ENCODE measurements around the gene ELMO1. TPM values are rescaled to one million over a fixed set of nuclear protein-coding genes. Genes with fewer than 3 reads are reported as not detected.

Gene ELMO1
- total RNA-seq, 1 donor from 2014 or later = 127 TPM

DNA sequence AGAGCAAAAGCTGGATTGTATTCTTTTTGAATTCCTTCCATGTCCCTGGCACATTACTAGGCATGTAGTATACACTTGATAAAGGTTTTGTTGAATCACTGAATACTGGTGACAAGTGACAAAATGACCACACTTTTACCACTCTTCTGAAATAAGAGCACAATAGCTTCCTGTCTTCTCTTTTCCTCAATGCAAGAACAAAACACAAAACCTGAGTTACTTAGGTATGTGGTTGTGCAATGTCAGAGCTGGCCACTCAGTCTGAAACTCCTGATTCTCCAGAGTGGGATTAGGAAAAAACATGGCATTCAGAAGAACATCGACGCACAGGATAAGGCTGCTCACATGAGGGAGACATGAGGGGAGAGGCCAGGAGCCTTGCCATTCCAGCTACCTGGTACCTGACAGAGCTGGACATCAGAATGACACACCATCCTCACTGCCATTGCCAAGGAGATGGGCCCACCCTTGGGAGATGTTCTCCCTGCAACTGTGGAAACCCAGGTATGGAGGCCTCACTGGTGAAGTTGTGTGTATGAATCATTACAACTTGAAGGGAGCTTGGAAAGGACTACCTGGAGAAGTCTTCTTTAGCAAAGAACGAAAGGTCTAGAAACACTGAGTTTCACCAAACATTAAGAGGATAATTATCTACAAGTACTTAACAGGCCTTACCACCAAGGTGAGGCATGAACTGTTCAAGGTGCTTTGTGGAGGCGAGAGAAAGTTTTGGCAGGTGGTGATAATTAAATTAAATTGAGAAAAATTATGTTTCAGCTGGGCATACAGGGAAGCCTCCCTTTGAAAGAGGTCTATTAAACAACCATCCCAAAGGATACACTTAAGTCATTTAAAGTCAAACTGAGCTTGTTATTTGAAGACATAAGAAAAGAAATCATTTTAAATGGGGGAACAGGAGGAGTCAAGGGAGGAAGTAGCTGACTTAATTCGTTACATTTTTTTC, 477.8 kb downstream of the ELMO1 start:
- intact Hi-C loops (cut with micrococcal nuclease) = no loop called here

DNA sequence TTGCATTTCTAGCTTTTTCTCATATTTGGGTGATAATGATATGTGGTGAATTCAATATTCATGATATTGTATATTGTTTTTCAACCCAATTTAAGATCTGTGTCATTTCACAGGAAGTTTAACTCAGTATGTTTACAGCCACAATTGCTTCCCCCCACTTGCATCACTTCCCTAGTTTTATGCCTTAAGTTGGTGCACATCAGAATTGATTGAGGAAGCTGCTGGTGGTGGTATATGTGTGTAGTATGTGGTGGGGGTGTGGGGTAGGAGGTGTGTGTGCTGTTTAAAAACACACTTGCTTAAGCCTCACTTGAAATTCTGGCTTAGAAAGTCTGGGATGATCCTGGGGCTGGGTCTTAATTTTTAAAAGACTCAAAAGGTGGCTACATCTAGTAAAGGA, 479.3 kb downstream of the ELMO1 start:
- intact Hi-C loops (cut with micrococcal nuclease) = loop anchor here (1.0 to 10.0 kb wide), 3 partner anchors 8 to 295 kb away; no protein-coding TSS in a partner anchor

- intact Hi-C loops (cut with micrococcal nuclease) = loop anchor here (10.0 kb wide), 1 partner anchor 293 kb away; no protein-coding TSS in a partner anchor
Observed at GRCh38 chr7:36967387-36967786, 481.3 kb downstream of the ELMO1 start.

DNA sequence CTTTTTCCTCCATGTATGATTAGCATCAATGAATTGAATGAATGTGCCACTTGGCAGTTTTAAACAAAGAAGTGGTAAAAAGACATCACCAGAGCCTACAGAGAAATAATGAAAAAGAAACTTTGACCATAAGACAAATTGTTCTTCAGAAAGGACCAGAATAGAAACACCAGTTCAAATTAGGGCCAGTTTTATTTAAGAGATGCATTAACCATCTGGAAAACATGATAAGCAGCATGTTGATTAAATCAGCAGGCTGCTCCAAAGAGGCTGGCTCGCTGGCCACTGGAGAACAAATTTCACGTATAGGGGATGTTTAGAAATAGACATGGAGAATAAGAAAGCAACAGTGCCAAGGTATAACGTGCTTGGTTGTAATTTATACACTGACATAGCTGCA, 482.0 kb downstream of the ELMO1 start:
- intact Hi-C loops (cut with micrococcal nuclease) = loop anchor here (10.0 kb wide), 1 partner anchor 292 kb away; no protein-coding TSS in a partner anchor

DNA sequence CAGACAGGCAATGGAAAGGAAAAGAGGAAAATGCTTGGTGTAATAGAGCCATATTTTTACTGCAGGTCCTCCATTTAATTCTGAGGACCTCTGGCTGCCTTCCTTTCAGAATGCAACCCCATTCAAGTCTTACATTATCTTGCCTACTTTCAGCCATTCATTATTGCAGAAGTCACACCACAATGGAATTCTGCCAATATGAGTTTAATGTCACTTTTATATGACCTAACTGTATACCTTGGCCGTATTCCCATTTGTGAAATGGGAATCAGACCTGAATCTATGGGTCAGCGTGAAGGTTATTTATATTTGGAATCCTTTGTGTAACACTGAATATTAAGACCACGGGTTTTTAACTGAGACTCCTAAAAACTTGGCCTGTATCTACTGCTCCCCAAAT, 482.6 kb downstream of the ELMO1 start:
- intact Hi-C loops (cut with micrococcal nuclease) = loop anchor here (10.0 kb wide), 1 partner anchor 291 kb away; no protein-coding TSS in a partner anchor

GRCh38 chr7:36965625-36966024, 483.0 kb downstream of the ELMO1 start:
- intact Hi-C loops (cut with micrococcal nuclease) = loop anchor here (10.0 kb wide), 1 partner anchor 291 kb away; no protein-coding TSS in a partner anchor

DNA sequence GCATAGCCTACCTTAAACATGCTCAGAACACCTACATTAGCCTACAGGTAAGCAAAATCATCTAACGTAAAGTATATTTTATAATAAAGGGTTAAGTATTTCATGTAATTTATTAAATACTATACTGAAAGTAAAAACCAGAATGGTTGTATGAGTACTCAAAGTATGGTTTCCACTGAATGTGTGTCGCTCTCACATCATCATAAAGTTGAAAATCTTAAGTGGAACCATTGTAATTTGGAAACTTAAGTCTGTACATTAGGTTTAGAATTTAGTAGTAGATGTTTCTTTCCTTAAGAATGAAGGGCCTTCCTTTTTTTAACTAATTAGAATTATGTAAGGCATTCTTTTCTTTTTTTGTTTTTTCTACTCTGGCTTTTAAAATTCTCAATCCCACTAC, 484.4 kb downstream of the ELMO1 start:
- intact Hi-C loops (cut with micrococcal nuclease) = loop anchor here (10.0 kb wide), 1 partner anchor 289 kb away; no protein-coding TSS in a partner anchor

DNA sequence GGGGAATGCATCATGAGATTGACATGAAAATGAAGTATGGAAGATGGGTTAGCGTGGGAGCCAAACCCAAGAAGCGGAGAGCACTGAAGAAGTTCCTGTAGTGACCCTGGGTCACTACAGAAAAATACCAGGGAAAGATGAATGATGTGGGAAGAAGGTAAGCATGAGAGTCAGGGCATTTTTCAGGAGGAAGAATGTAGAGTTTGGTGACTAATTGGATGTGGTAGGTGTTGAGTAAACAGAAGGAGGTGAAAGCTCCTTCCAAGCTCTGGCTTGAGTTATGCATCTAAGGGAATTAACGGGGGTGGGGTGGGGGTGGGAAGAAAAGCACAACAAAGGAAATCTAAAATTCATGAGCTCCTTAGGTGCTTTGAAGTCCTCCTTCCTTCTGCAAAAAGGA, 486.3 kb downstream of the ELMO1 start:
- intact Hi-C loops (cut with micrococcal nuclease) = loop anchor here (10.0 kb wide), 1 partner anchor 288 kb away; no protein-coding TSS in a partner anchor

- intact Hi-C loops (cut with micrococcal nuclease) = loop anchor here (1.0 to 10.0 kb wide), 2 partner anchors 8 to 287 kb away; no protein-coding TSS in a partner anchor
Observed at GRCh38 chr7:36961693-36962092, 487.0 kb downstream of the ELMO1 start.

DNA sequence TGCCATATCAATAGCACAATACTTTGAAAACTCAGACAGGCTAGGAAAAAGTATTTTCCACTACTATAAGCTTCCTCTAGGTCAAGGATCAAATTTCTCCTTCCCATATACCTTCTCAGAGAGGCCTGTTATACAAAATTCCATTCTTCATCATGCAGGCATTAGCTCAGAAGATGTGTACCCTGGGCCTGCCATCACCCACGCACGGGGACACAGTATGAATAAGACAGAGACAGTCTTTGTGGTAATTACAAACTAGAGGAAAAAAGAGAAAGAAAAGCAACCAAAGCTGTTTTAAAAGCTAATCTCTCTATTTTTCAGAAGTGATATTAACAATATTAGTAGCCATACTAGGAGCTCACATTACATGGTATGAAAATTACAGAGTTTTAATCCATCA, 487.6 kb downstream of the ELMO1 start:
- intact Hi-C loops (cut with micrococcal nuclease) = loop anchor here (1.0 to 10.0 kb wide), 2 partner anchors 8 to 286 kb away; no protein-coding TSS in a partner anchor

DNA sequence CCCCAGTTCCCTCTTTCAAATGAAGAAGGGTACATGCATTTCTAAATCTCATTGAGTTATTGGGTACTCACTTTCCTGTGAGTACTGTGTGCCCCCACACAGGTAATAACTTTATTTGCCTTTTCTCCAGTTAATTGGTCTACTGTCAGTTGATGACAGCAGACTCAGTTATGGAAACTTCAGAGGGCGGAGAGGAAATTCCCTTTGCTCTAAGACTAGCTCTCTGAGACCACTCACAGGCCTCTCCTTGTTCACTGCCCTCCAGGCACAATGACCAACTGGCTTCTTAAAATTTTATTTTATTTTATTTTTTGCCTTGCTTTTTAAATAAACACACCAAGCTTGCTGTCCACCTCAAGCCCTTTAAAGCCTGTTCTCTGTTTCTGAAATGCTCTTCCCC, 488.6 kb downstream of the ELMO1 start:
- intact Hi-C loops (cut with micrococcal nuclease) = loop anchor here (10.0 kb wide), 1 partner anchor 285 kb away; no protein-coding TSS in a partner anchor

GRCh38 chr7:36958111-36958733, 490.4 kb downstream of the ELMO1 start:
- intact Hi-C loops (cut with micrococcal nuclease) = loop anchor here (5.0 kb wide), 1 partner anchor 176 kb away; no protein-coding TSS in a partner anchor

DNA sequence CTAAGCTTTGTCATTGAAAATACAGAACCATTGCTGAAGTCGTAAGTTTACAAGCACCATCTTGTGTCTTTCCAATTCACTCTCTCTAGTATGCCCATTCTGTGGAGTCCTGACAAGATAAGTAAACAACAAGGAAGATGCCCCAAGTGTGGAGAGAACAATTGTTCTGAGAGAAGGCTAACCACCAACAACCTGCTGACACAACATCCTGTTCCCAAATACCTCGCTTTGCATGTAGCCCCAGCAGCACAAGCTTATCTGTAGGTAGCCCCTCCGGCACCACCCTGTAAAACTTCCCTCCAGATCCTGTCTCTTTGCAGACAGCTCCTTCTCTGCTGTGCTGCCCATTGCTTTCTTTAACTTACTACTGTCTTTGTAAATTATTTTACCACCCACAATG, 491.0 kb downstream of the ELMO1 start:
- intact Hi-C loops (cut with micrococcal nuclease) = loop anchor here (5.0 kb wide), 1 partner anchor 175 kb away; no protein-coding TSS in a partner anchor

GRCh38 chr7:36956814-36957213, 491.9 kb downstream of the ELMO1 start:
- intact Hi-C loops (cut with micrococcal nuclease) = loop anchor here (5.0 kb wide), 1 partner anchor 175 kb away; no protein-coding TSS in a partner anchor

DNA sequence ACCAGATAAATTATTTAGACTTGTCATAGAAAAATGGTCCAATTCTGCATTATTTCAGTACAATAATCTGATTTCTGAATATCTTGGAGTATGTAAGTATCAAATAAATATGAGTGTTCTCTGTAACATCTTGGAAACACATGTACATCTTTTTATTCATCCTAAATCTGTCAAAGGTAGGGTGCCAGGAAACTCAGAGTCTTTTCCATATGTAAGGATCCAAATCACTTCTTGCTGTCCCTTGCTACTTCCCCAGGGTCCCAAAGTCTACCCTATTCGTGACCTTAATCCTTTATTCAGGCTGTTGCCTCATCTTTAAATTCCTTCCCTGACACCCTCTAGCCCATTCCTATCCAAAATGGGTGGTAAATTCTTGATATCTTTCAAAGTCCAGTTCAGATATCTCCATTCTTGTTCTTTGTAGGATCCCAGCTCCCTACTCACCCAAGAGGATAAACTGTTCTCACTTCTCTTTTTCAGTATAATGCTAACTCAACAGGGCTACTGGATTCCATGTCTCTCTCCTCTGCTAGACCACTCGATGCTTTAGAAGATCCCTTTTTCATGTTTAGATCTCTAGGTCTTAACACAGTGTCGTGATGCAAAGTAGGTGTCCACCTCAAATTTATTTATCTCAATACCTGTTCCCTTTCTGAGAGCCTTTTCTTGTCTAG, 493.1 kb downstream of the ELMO1 start:
- intact Hi-C loops (cut with micrococcal nuclease) = loop anchor here (5.0 kb wide), 1 partner anchor 173 kb away; no protein-coding TSS in a partner anchor

GRCh38 chr7:36951257-36951697, 497.4 kb downstream of the ELMO1 start:
- intact Hi-C loops (cut with micrococcal nuclease) = no loop called here

GRCh38 chr7:36949711-36950600, 498.7 kb downstream of the ELMO1 start:
- intact Hi-C loops (cut with micrococcal nuclease) = no loop called here

- intact Hi-C loops (cut with micrococcal nuclease) = no loop called here
Observed at GRCh38 chr7:36946401-36946739, 502.3 kb downstream of the ELMO1 start.

GRCh38 chr7:36945612-36946400, 502.9 kb downstream of the ELMO1 start:
- intact Hi-C loops (cut with micrococcal nuclease) = no loop called here

Measured in T-helper 1 cell treated with Interleukin-12 subunit alpha and Interleukin-12 subunit beta and Interleukin-4 antibody, amounts not matched to agents 30 ng/mL and 1 ng/mL, for 36 hours (primary cell).